Karpas-422 (cell line): ENCODE data around the gene ADCY10. TPM values are rescaled to one million over a fixed set of nuclear protein-coding genes. Genes with fewer than 3 reads are reported as not detected.

ENCODE experiments used
- total RNA-seq: library from RNA; depleted of rRNA; stranded (reverse); fragments of >200 nt; shearing (Covaris generic); gene quantifications from 2 replicates; pipeline ENCODE4 v1.2.3, GENCODE V29; 2014; ENCODE audit warnings: low replicate concordance; rRNA removed

ADCY10 gene
- total RNA-seq, 1 experiment from 2014 or later = not detected

Other genes starting within 250 kb of the ADCY10 start
- 13.5 and 24.9 TPM in 2 replicates for gene MPZL1, start 192.2 kb downstream of the ADCY10 start, total RNA-seq
- 80.0 and 84.6 TPM in 2 replicates for gene DCAF6, start 22.5 kb upstream of the ADCY10 start, total RNA-seq
- 44.7 and 68.2 TPM in 2 replicates for gene MPC2, start 22.9 kb upstream of the ADCY10 start, total RNA-seq
- 1.2 and 1.6 TPM in 2 replicates for gene GPR161, start 222.8 kb upstream of the ADCY10 start, total RNA-seq